Measurements from ENCODE around the gene PRRG4. TPM values are rescaled to one million over a fixed set of nuclear protein-coding genes. Genes with fewer than 3 reads are reported as not detected.

Gene PRRG4
- total and polyA plus RNA-seq, 2 donors (not counting 1 experiment from before 2014, with no cell fraction given): 0.08 to 0.33 TPM

GRCh38 chr11:32785262-32785661, 44.5 kb upstream of the PRRG4 start:
- H3K36me3 ChIP-seq (ENCODE audit: control insufficient read depth, insufficient read depth, low read length): no peaks in the 10 kb centered on the region
- no peak overlapping the region for H3K9ac ChIP-seq (ENCODE audit: insufficient read depth, low read length)
- H2AFZ ChIP-seq (ENCODE audit: low read length): no peak overlapping the region
- H3K4me3 ChIP-seq (replicated peaks in 1 of 4; ENCODE audit: control extremely low read depth in 1 of 4, insufficient read depth in 1 of 4, low read depth in 3 of 4, low read length in 4 of 4): no peak overlapping the region
- no peaks in the 10 kb centered on the region for H4K20me1 ChIP-seq (ENCODE audit: control insufficient read depth, extremely low read depth, insufficient read depth, low read length)
- H3K27me3 ChIP-seq (ENCODE audit: control insufficient read depth, insufficient read depth, low read length): no peaks in the 10 kb centered on the region
- no peak overlapping the region for H3K27ac ChIP-seq (ENCODE audit: insufficient read depth, low read length)
- DNase-seq (ENCODE audit: low read depth in 2 of 2): no peak
- H3K79me2 ChIP-seq (ENCODE audit: control insufficient read depth, insufficient read depth, low read length): no peaks in the 10 kb centered on the region
- no peak overlapping the region for H3K4me2 ChIP-seq (ENCODE audit: extremely low read depth, insufficient read depth, low read length)
- H3K4me1 ChIP-seq (ENCODE audit: control insufficient read depth, extremely low read depth, insufficient read depth, low read length): no peaks in the 10 kb centered on the region
- no peaks in the 10 kb centered on the region for H3K9me3 ChIP-seq (ENCODE audit: control insufficient read depth, insufficient read depth, low read depth, low read length)
- no peak for TF ChIP-seq CTCF (conservative IDR thresholded peaks at IDR 0.05 in 1 of 2, IDR thresholded peaks at IDR 0.05 in 1 of 2; ENCODE audit: low read depth in 1 of 2, low read length in 2 of 2)
- no peak for TF ChIP-seq EZH2 (IDR thresholded peaks at IDR 0.05; ENCODE audit: low read length, missing control alignments)

- no peaks in the 10 kb centered on the region for H3K4me1 ChIP-seq (ENCODE audit: control insufficient read depth, extremely low read depth, insufficient read depth, low read length)
- no peaks in the 10 kb centered on the region for H3K9me3 ChIP-seq (ENCODE audit: control insufficient read depth, insufficient read depth, low read depth, low read length)
- no peaks in the 10 kb centered on the region for H3K36me3 ChIP-seq (ENCODE audit: control insufficient read depth, insufficient read depth, low read length)
- no peaks in the 10 kb centered on the region for H4K20me1 ChIP-seq (ENCODE audit: control insufficient read depth, extremely low read depth, insufficient read depth, low read length)
- H3K79me2 ChIP-seq (ENCODE audit: control insufficient read depth, insufficient read depth, low read length): no peaks in the 10 kb centered on the region
- no peak overlapping the region for H3K27ac ChIP-seq (ENCODE audit: insufficient read depth, low read length)
- no peak overlapping the region for H2AFZ ChIP-seq (ENCODE audit: low read length)
- H3K9ac ChIP-seq (ENCODE audit: insufficient read depth, low read length): no peak overlapping the region
- TF ChIP-seq EZH2 (IDR thresholded peaks at IDR 0.05; ENCODE audit: low read length, missing control alignments): no peak
- TF ChIP-seq CTCF (conservative IDR thresholded peaks at IDR 0.05 in 1 of 2, IDR thresholded peaks at IDR 0.05 in 1 of 2; ENCODE audit: low read depth in 1 of 2, low read length in 2 of 2): no peak
- no peak overlapping the region for H3K4me2 ChIP-seq (ENCODE audit: extremely low read depth, insufficient read depth, low read length)
- no peaks in the 10 kb centered on the region for H3K27me3 ChIP-seq (ENCODE audit: control insufficient read depth, insufficient read depth, low read length)
- no peak overlapping the region for H3K4me3 ChIP-seq (replicated peaks in 1 of 4; ENCODE audit: control extremely low read depth in 1 of 4, insufficient read depth in 1 of 4, low read depth in 3 of 4, low read length in 4 of 4)
- no peak for DNase-seq (ENCODE audit: low read depth in 2 of 2)
Measured at GRCh38 chr11:32786811-32787210, 42.9 kb upstream of the PRRG4 start.

GRCh38 chr11:32790916-32791315, 38.8 kb upstream of the PRRG4 start:
- H3K4me3 ChIP-seq (replicated peaks in 1 of 4; ENCODE audit: control extremely low read depth in 1 of 4, insufficient read depth in 1 of 4, low read depth in 3 of 4, low read length in 4 of 4): no peak overlapping the region
- H4K20me1 ChIP-seq (ENCODE audit: control insufficient read depth, extremely low read depth, insufficient read depth, low read length): no peaks in the 10 kb centered on the region
- H3K79me2 ChIP-seq (ENCODE audit: control insufficient read depth, insufficient read depth, low read length): no peaks in the 10 kb centered on the region
- no peaks in the 10 kb centered on the region for H3K27me3 ChIP-seq (ENCODE audit: control insufficient read depth, insufficient read depth, low read length)
- DNase-seq (ENCODE audit: low read depth in 2 of 2): no peak
- H3K27ac ChIP-seq (ENCODE audit: insufficient read depth, low read length): no peak overlapping the region
- no peaks in the 10 kb centered on the region for H3K9me3 ChIP-seq (ENCODE audit: control insufficient read depth, insufficient read depth, low read depth, low read length)
- no peak overlapping the region for H2AFZ ChIP-seq (ENCODE audit: low read length)
- no peak overlapping the region for H3K9ac ChIP-seq (ENCODE audit: insufficient read depth, low read length)
- H3K36me3 ChIP-seq (ENCODE audit: control insufficient read depth, insufficient read depth, low read length): no peaks in the 10 kb centered on the region
- TF ChIP-seq EZH2 (IDR thresholded peaks at IDR 0.05; ENCODE audit: low read length, missing control alignments) (no peak), CTCF (conservative IDR thresholded peaks at IDR 0.05 in 1 of 2, IDR thresholded peaks at IDR 0.05 in 1 of 2; ENCODE audit: low read depth in 1 of 2, low read length in 2 of 2) (no peak)
- no peaks in the 10 kb centered on the region for H3K4me1 ChIP-seq (ENCODE audit: control insufficient read depth, extremely low read depth, insufficient read depth, low read length)
- H3K4me2 ChIP-seq (ENCODE audit: extremely low read depth, insufficient read depth, low read length): no peak overlapping the region

Data from fibroblast of lung (primary cell).